HepG2 (cell line): ENCODE data around the gene LPO. TPM values are rescaled to one million over a fixed set of nuclear protein-coding genes. Genes with fewer than 3 reads are reported as not detected.

ENCODE experiments used
- AGO1 ChIP-seq: fragments of 200-400 bp; formaldehyde crosslinking; IDR thresholded peaks from 2 replicates; pipeline ENCODE4 v1.6.1; 2017; ENCODE audit warnings: mild to moderate bottlenecking, low read depth, low read length, moderate library complexity; ENCODE audit not compliant: poor library complexity, severe bottlenecking
- CEBPZ ChIP-seq: IDR thresholded peaks from 2 replicates; pipeline ENCODE4 v1.6.1; 2012; ENCODE audit warnings: low read length, improper control_type of control experiment
- ERF ChIP-seq: IDR thresholded peaks from 2 replicates; pipeline ENCODE4 v1.6.1; 2018; ENCODE audit warnings: missing biosample characterization, missing genetic modification reagents
- FOXA1 ChIP-seq, 2 experiments: fragments of 450-650 bp in 1 of 2; sonication (generic) in 1 of 2; formaldehyde crosslinking in 1 of 2; IDR thresholded peaks; 2 replicates each; pipeline versions ENCODE4 v1.4.0 to v1.6.1; 2016 to 2020; ENCODE audit warnings: missing genetic modification reagents in 1 of 2
- GATAD1 ChIP-seq: IDR thresholded peaks from 2 replicates; pipeline ENCODE4 v1.6.1; 2016; ENCODE audit warnings: missing genetic modification reagents, missing compliant biosample characterization
- HNRNPH1 ChIP-seq: fragments of 200-400 bp; formaldehyde crosslinking; optimal IDR thresholded peaks from 2 replicates; pipeline ENCODE3; 2017; ENCODE audit warnings: mild to moderate bottlenecking, low read depth, low read length
- IRF2 ChIP-seq: IDR thresholded peaks from 2 replicates; pipeline ENCODE4 v1.6.1; 2018; ENCODE audit warnings: missing genetic modification reagents, missing compliant biosample characterization
- KDM2A ChIP-seq: sonication (generic); formaldehyde crosslinking; IDR thresholded peaks from 2 replicates; pipeline ENCODE4 v1.4.0; 2020; ENCODE audit warnings: low read depth, missing genetic modification reagents, borderline replicate concordance
- KDM3A ChIP-seq: IDR thresholded peaks from 2 replicates; pipeline ENCODE4 v1.6.1; 2018; ENCODE audit warnings: low read depth, missing compliant biosample characterization
- MIER3 ChIP-seq: IDR thresholded peaks from 2 replicates; pipeline ENCODE4 v1.6.1; 2016; ENCODE audit warnings: missing compliant biosample characterization, borderline replicate concordance
- MTF2 ChIP-seq: sonication (generic); formaldehyde crosslinking; IDR thresholded peaks from 2 replicates; pipeline ENCODE4 v1.5.0; 2020; ENCODE audit warnings: missing genetic modification reagents, borderline replicate concordance
- PCBP1 ChIP-seq: fragments of 200-400 bp; formaldehyde crosslinking; IDR thresholded peaks from 2 replicates; pipeline ENCODE4 v1.6.1; 2017; ENCODE audit warnings: mild to moderate bottlenecking, low read depth, low read length, borderline replicate concordance
- RBM39 ChIP-seq: fragments of 200-400 bp; formaldehyde crosslinking; IDR thresholded peaks from one replicate; pipeline ENCODE4 v1.6.1; 2018; ENCODE audit warnings: antibody characterized with exemption, mild to moderate bottlenecking, low read depth, low read length; ENCODE audit not compliant: poor library complexity, severe bottlenecking
- SALL1 ChIP-seq: sonication (generic); formaldehyde crosslinking; IDR thresholded peaks from 2 replicates; pipeline ENCODE4 v1.8.0; 2022; ENCODE audit warnings: mild to moderate bottlenecking, missing genetic modification reagents
- ZNF225 ChIP-seq: sonication (generic); formaldehyde crosslinking; IDR thresholded peaks from 2 replicates; pipeline ENCODE4 v1.4.0; 2020; ENCODE audit warnings: mild to moderate bottlenecking, missing genetic modification reagents
- ZNF230 ChIP-seq: sonication (generic); formaldehyde crosslinking; IDR thresholded peaks from 2 replicates; pipeline ENCODE4 v1.4.0; 2020; ENCODE audit warnings: mild to moderate bottlenecking, missing genetic modification reagents
- ZNF251 ChIP-seq: sonication (generic); formaldehyde crosslinking; IDR thresholded peaks from 2 replicates; pipeline ENCODE4 v1.9.0; 2021; ENCODE audit warnings: mild to moderate bottlenecking, missing genetic modification reagents
- ZNF574 ChIP-seq: sonication (generic); formaldehyde crosslinking; IDR thresholded peaks from 2 replicates; pipeline ENCODE4 v1.4.0; 2020; ENCODE audit warnings: missing genetic modification reagents
- ZNF691 ChIP-seq: sonication (generic); formaldehyde crosslinking; IDR thresholded peaks from 2 replicates; pipeline ENCODE4 v1.4.0; 2020; ENCODE audit warnings: missing genetic modification reagents, low read depth, mild to moderate bottlenecking, borderline replicate concordance
- ZNF768 ChIP-seq: sonication (generic); formaldehyde crosslinking; IDR thresholded peaks from 2 replicates; pipeline ENCODE4 v1.4.0; 2020; ENCODE audit warnings: missing genetic modification reagents
- ZSCAN21 ChIP-seq: sonication (generic); formaldehyde crosslinking; IDR thresholded peaks from 2 replicates; pipeline ENCODE4 v1.8.0; 2022; ENCODE audit warnings: mild to moderate bottlenecking, missing genetic modification reagents, moderate library complexity, borderline replicate concordance
- polyA plus RNA-seq, 8 experiments: library from polyadenylated mRNA; depleted of rRNA in 3 of 8; stranded (reverse) in 7 of 8; unstranded in 1 of 8; fragments of >200 nt; fragmentation: Illumina TruSeq in 4 of 8; extraction: Trizol in 4 of 8; gene quantifications; 2 replicates each; pipeline versions ENCODE4 v1.2.1 to v1.2.3, GENCODE V29; 2011 to 2016; ENCODE audit warnings: low read depth in 4 of 8, missing spikeins in 1 of 8, mixed read lengths in 1 of 8; ENCODE audit not compliant: insufficient read depth in 1 of 8
- total RNA-seq, 5 experiments: library from RNA; depleted of rRNA; stranded (reverse); fragments of >200 nt; fragmentation: Illumina TruSeq; extraction: Trizol; gene quantifications; 2 replicates each; pipeline ENCODE4 v1.2.3, GENCODE V29; 2016; ENCODE audit warnings: low read depth in 1 of 5

Gene LPO
- total and polyA plus RNA-seq, 2 of the 13 experiments (the other 11 are each of a cell fraction or from before 2014, with no cell fraction given) = not detected

- TF ChIP-seq GATAD1 = peak; percentile 32; the same call in 1 of the 2 replicates
- TF ChIP-seq HNRNPH1 = no peak
- TF ChIP-seq ZNF225 (CRISPR knock-in tag) = 0 out of 2 replicates have a peak, but pooled peaks have one; percentile 33
- TF ChIP-seq KDM3A (CRISPR knock-in tag) = 0 out of 2 replicates have a peak, but pooled peaks have one; percentile 39
- TF ChIP-seq ZNF251 (CRISPR knock-in tag) = 0 out of 2 replicates have a peak, but pooled peaks have one; percentile 63
- TF ChIP-seq SALL1 (CRISPR knock-in tag) = peak; percentile 35; the same call in 1 of the 2 replicates
- TF ChIP-seq IRF2 (CRISPR knock-in tag) = 0 out of 2 replicates have a peak, but pooled peaks have one; percentile 18
- TF ChIP-seq ZNF230 (CRISPR knock-in tag) = 0 out of 2 replicates have a peak, but pooled peaks have one; percentile 44
- TF ChIP-seq MTF2 = peak; percentile 92
- peak; percentile 46 for TF ChIP-seq RBM39
- TF ChIP-seq CEBPZ = no peak
- peak; percentile 75 for TF ChIP-seq KDM2A (CRISPR knock-in tag)
- peak; percentile 60 for TF ChIP-seq ZNF768
- 0 out of 2 replicates have a peak, but pooled peaks have one; percentile 37 for TF ChIP-seq MIER3 (CRISPR knock-in tag)
- TF ChIP-seq ZSCAN21 (CRISPR knock-in tag) = peak; percentile 49; the same call in 1 of the 2 replicates
- no peak for TF ChIP-seq PCBP1
- peak; percentile 64 for TF ChIP-seq ERF (CRISPR knock-in tag)
- TF ChIP-seq ZNF574 = 0 out of 2 replicates have a peak, but pooled peaks have one; percentile 41
- TF ChIP-seq ZNF691 (CRISPR knock-in tag) = peak; percentile 52; the same call in 1 of the 2 replicates
- no peak for TF ChIP-seq FOXA1 (IDR thresholded peaks at IDR 0.05)
- TF ChIP-seq FOXA1 (CRISPR knock-in tag; IDR thresholded peaks at IDR 0.05) = no peak
- peak; percentile 42 for TF ChIP-seq AGO1
These were observed 70.0 kb downstream of the LPO start (continued) for GRCh38 chr17:58308173-58308984.
